PC-3 (cell line): Measurements from ENCODE around the gene ARHGEF38. TPM values are rescaled to one million over a fixed set of nuclear protein-coding genes. Genes with fewer than 3 reads are reported as not detected.
"Not testable (repeated sequence)": the region's sequence is repeated elsewhere in the genome, so short reads cannot be mapped to it uniquely, and the experiment has no call there.

Source experiments
- ATAC-seq: fragments of 200-7000 bp; cut with Tn5 transposase; 2 replicates; pipeline ENCODE4 v1.9.1; 2020; ENCODE audit warnings: mild to moderate bottlenecking, moderate library complexity
- BruUV-seq: library from RNA; stranded (reverse); fragments of 400-500 nt; replicated peaks from 2 replicates; lab custom pipeline; 2021; lab: Mats Ljungman, UMichigan
- CTCF ChIA-PET: fragments of 300-600 bp; sonication (Branson Sonifier 250); formaldehyde crosslinking; loops from one replicate; lab custom pipeline; 2022; ENCODE audit warnings: antibody characterized with exemption; lab: Charles Lee
- POLR2A ChIA-PET: fragments of 300-600 bp; sonication (Branson Sonifier 250); formaldehyde crosslinking; loops from one replicate; lab custom pipeline; 2022; ENCODE audit warnings: antibody characterized with exemption; ENCODE audit not compliant: unreplicated experiment; lab: Charles Lee
- DNase-seq: peaks from one replicate; pipeline ENCODE4 v3.0.0-alpha.2; 2015
- H2AFZ ChIP-seq: fragments of 300-600 bp; sonication (generic); 2 replicates; pipeline ENCODE4 v1.6.0; 2016; ENCODE audit warnings: antibody characterized with exemption, low read length
- H3F3A ChIP-seq: fragments of 300-600 bp; sonication (generic); one replicate; pipeline ENCODE4 v1.6.0; 2017; ENCODE audit warnings: antibody characterized with exemption, low read length, control low read depth, mild to moderate bottlenecking; ENCODE audit not compliant: unreplicated experiment
- H3K27ac ChIP-seq: fragments of 300-600 bp; sonication (generic); 2 replicates; pipeline ENCODE4 v1.5.1; 2016; ENCODE audit warnings: mild to moderate bottlenecking, low read length
- H3K27me3 ChIP-seq: fragments of 300-600 bp; sonication (generic); 2 replicates; pipeline ENCODE4 v1.6.1; 2016; ENCODE audit warnings: low read length, mixed read lengths
- H3K36me3 ChIP-seq: fragments of 300-600 bp; sonication (generic); 2 replicates; pipeline ENCODE4 v1.6.1; 2016; ENCODE audit warnings: low read depth, mixed run types, low read length, mixed read lengths
- H3K4me1 ChIP-seq: fragments of 300-600 bp; sonication (generic); 2 replicates; pipeline ENCODE4 v1.5.1; 2016; ENCODE audit warnings: low read length; ENCODE audit not compliant: insufficient read depth
- H3K4me2 ChIP-seq: fragments of 300-600 bp; sonication (generic); 2 replicates; pipeline ENCODE4 v1.6.0; 2016; ENCODE audit warnings: low read length
- H3K4me3 ChIP-seq: fragments of 300-600 bp; sonication (generic); 2 replicates; pipeline ENCODE4 v1.5.1; 2016; ENCODE audit warnings: mild to moderate bottlenecking, low read length, mixed read lengths
- H3K79me2 ChIP-seq: fragments of 300-600 bp; sonication (generic); 2 replicates; pipeline ENCODE4 v1.6.1; 2017; ENCODE audit warnings: low read length, mixed read lengths
- H3K9ac ChIP-seq: fragments of 300-600 bp; sonication (generic); 2 replicates; pipeline ENCODE4 v1.6.0; 2016; ENCODE audit warnings: mild to moderate bottlenecking, low read length
- H3K9me2 ChIP-seq: fragments of 300-600 bp; sonication (generic); replicated peaks from 2 replicates; pipeline ENCODE4 v1.6.1; 2016; ENCODE audit warnings: mixed run types, low read length, mixed read lengths
- H3K9me3 ChIP-seq: fragments of 300-600 bp; sonication (generic); 2 replicates; pipeline ENCODE4 v1.6.1; 2016; ENCODE audit warnings: low read length, mixed read lengths
- H4K20me1 ChIP-seq: fragments of 300-600 bp; sonication (generic); 2 replicates; pipeline ENCODE4 v1.6.1; 2016; ENCODE audit warnings: low read length, mixed read lengths
- CTCF ChIP-seq: fragments of 300-600 bp; sonication (generic); conservative IDR thresholded peaks from 2 replicates; pipeline ENCODE4 v1.5.1; 2017; ENCODE audit warnings: antibody characterized with exemption, low read depth, mild to moderate bottlenecking, low read length
- EZH2 ChIP-seq: fragments of 300-600 bp; sonication (generic); IDR thresholded peaks from one replicate; pipeline ENCODE4 v1.6.1; 2017; ENCODE audit warnings: antibody characterized with exemption, mild to moderate bottlenecking, low read length; ENCODE audit not compliant: unreplicated experiment
- EZH2phosphoT487 ChIP-seq: fragments of 300-600 bp; sonication (generic); IDR thresholded peaks from 2 replicates; pipeline ENCODE4 v1.6.1; 2018; ENCODE audit warnings: mild to moderate bottlenecking, antibody characterized with exemption, low read length, borderline replicate concordance
- intact Hi-C: fragments of 100-400 bp; cut with micrococcal nuclease; formaldehyde crosslinking; loops from 2 replicates; pipeline ENCODE4 v1.9.0; 2023
- total RNA-seq: library from RNA; depleted of rRNA; stranded (reverse); fragments of >200 nt; gene quantifications from 2 replicates; pipeline ENCODE4 v1.2.3, GENCODE V29; 2014

Gene ARHGEF38
- total RNA-seq, 1 experiment from 2014 or later, result 2.0 TPM

DNA sequence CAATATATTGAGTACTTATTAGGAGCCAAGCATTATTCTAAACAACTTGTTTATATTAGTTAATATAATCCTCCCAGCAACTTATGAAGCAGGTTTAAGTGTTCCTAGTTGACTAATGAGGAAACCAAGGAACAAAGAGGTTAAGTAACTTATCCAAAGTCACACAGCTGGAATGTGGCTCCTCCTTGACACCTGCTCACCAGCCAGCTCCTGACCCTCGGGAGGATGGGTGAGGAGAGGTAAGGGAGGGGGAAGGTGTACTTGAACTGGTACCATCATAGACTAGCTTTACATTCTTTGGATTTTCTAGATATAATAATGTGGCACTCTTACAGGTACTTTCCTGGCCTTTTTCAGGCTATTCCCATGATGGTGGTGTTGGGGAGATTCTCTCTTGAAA, 50.7 kb downstream of the ARHGEF38 start:
- BruUV-seq, result no TSS peak
- no peak overlapping the region for H2AFZ ChIP-seq
- no peak overlapping the region for H3K9ac ChIP-seq
- H3K27ac ChIP-seq, result no peak overlapping the region
- no peak overlapping the region for H3K4me2 ChIP-seq
- H3K79me2 ChIP-seq, result no peaks in the 10 kb centered on the region
- ChIA-PET CTCF (no interaction called here), POLR2A (no interaction called here)
- H3K36me3 ChIP-seq, result no peaks in the 10 kb centered on the region
- no peak for DNase-seq
- H3F3A ChIP-seq, result peaks cover 3% of the 10 kb centered on the region
- intact Hi-C loops, result no loop called here
- no peaks in the 10 kb centered on the region for H3K9me2 ChIP-seq
- TF ChIP-seq CTCF, result no peak
- no peaks in the 10 kb centered on the region for H3K9me3 ChIP-seq
- H3K4me1 ChIP-seq, result peaks cover 30% of the 10 kb centered on the region
- no peak for ATAC-seq
- H3K4me3 ChIP-seq, result no peak overlapping the region
- H3K27me3 ChIP-seq, result no peaks in the 10 kb centered on the region
- no peaks in the 10 kb centered on the region for H4K20me1 ChIP-seq

GRCh38 chr4:105605493-105605892, 53.1 kb downstream of the ARHGEF38 start:
- Histone ChIP-seq H3F3A (no peaks in the 10 kb centered on the region), H3K9me2 (no peaks in the 10 kb centered on the region), H3K4me2 (no peak overlapping the region), H3K4me1 (peaks cover 7% of the 10 kb centered on the region), H3K36me3 (no peaks in the 10 kb centered on the region), H3K9me3 (no peaks in the 10 kb centered on the region), H2AFZ (no peak overlapping the region), H3K27ac (no peak overlapping the region), H4K20me1 (no peaks in the 10 kb centered on the region), H3K9ac (no peak overlapping the region), H3K79me2 (no peaks in the 10 kb centered on the region), H3K4me3 (no peak overlapping the region), H3K27me3 (no peaks in the 10 kb centered on the region)
- BruUV-seq, result no TSS peak
- intact Hi-C loops, result no loop called here
- ATAC-seq, result no peak
- peak; percentile 9 for DNase-seq
- CTCF ChIA-PET, result no interaction called here
- POLR2A ChIA-PET, result no interaction called here
- TF ChIP-seq EZH2 (no peak), EZH2phosphoT487 (no peak), CTCF (no peak)

- no TSS peak for BruUV-seq
- ChIA-PET CTCF (no interaction called here), POLR2A (no interaction called here)
- ATAC-seq (no peak), DNase-seq (no peak)
- Histone ChIP-seq H3K4me1 (peaks cover 9% of the 10 kb centered on the region), H3K27ac (no peak overlapping the region), H2AFZ (no peak overlapping the region), H3K36me3 (no peaks in the 10 kb centered on the region), H3K27me3 (no peaks in the 10 kb centered on the region), H3K9ac (no peak overlapping the region), H3K79me2 (no peaks in the 10 kb centered on the region), H3K9me2 (no peaks in the 10 kb centered on the region), H4K20me1 (no peaks in the 10 kb centered on the region), H3F3A (no peaks in the 10 kb centered on the region), H3K4me3 (no peak overlapping the region), H3K4me2 (no peak overlapping the region), H3K9me3 (no peaks in the 10 kb centered on the region)
- intact Hi-C loops, result no loop called here
- no peak for TF ChIP-seq EZH2
- TF ChIP-seq EZH2phosphoT487, result no peak
- no peak for TF ChIP-seq CTCF
Measured at GRCh38 chr4:105607876-105608275, 55.5 kb downstream of the ARHGEF38 start.

GRCh38 chr4:105609819-105610218, 57.4 kb downstream of the ARHGEF38 start:
- CTCF ChIA-PET, H3K4me3 ChIP-seq, H3K9me3 ChIP-seq, H3K27ac ChIP-seq, H3K79me2 ChIP-seq, H3K9ac ChIP-seq, DNase-seq, H2AFZ ChIP-seq, H3K27me3 ChIP-seq, H3K4me2 ChIP-seq, H3F3A ChIP-seq, H3K9me2 ChIP-seq, H3K36me3 ChIP-seq, BruUV-seq, H4K20me1 ChIP-seq, ATAC-seq, POLR2A ChIA-PET: not testable (repeated sequence)
- intact Hi-C loops, result loop anchor here (2.0 kb wide), 1 partner anchor 23 kb away; no protein-coding TSS in a partner anchor
- H3K4me1 ChIP-seq, result peaks cover 21% of the 10 kb centered on the region
